HepG2 (cell line): ENCODE measurements around the gene ABT1. TPM values are rescaled to one million over a fixed set of nuclear protein-coding genes. Genes with fewer than 3 reads are reported as not detected.
A peak's percentile ranks its signal among the peaks of the same experiment; 100 is the strongest.

Experiments
- ATAC-seq: fragments of 200-7000 bp; cut with Tn5 transposase; 3 replicates; pipeline ENCODE4 v1.9.1; 2020; ENCODE audit warnings: mild to moderate bottlenecking, moderate library complexity
- BruUV-seq: library from RNA; stranded (reverse); fragments of 400-500 nt; replicated peaks from 2 replicates; lab custom pipeline; 2021; lab: Mats Ljungman, UMichigan
- CTCF ChIA-PET: fragments of 300-600 bp; formaldehyde crosslinking; extraction: SDS; loops from one replicate; lab custom pipeline; 2021; ENCODE audit warnings: low total read pairs, inconsistent platforms, low intra/inter-chr PET ratio; lab: Yijun Ruan, JAX
- POLR2A ChIA-PET: fragments of 350-600 bp; sonication (Branson Sonifier 250); formaldehyde crosslinking; loops from one replicate; lab custom pipeline; 2020; ENCODE audit warnings: antibody characterized with exemption, inconsistent platforms; lab: Yijun Ruan, JAX
- DNase-seq: peaks from one replicate; pipeline ENCODE4 v3.0.0-alpha.2; 2015; ENCODE audit warnings: low spot score
- FAIRE-seq: peaks from 3 replicates; lab custom pipeline; 2011; peaks lifted over from hg19 to GRCh38; lab: Jason Lieb, UNC
- H2AFZ ChIP-seq: one replicate; pipeline ENCODE4 v1.6.1; 2011; ENCODE audit warnings: low read length, inconsistent platforms
- H3K27ac ChIP-seq: fragments of 300-600 bp; 3 replicates; pipeline ENCODE4 v1.8.0; 2011; ENCODE audit warnings: mixed run types, mild to moderate bottlenecking, mixed read lengths, low read length, inconsistent platforms; ENCODE audit not compliant: insufficient read depth; ENCODE audit errors: extremely low read length
- H3K27me3 ChIP-seq, 2 experiments: fragments of 200-600 bp in 1 of 2; 2 replicates in 1 of 2; 3 replicates in 1 of 2; pipeline versions ENCODE4 v1.6.0 to v1.8.0; 2011; ENCODE audit warnings: low read length in 2 of 2, mild to moderate bottlenecking in 2 of 2, moderate library complexity in 2 of 2, inconsistent platforms in 1 of 2; ENCODE audit not compliant: insufficient read depth in 2 of 2, control insufficient read depth in 1 of 2
- H3K36me3 ChIP-seq, 2 experiments: fragments of 200-600 bp in 1 of 2; replicated peaks in 1 of 2; 2 replicates in 1 of 2; 3 replicates in 1 of 2; pipeline versions ENCODE4 v1.5.1 to v1.8.0; 2011; ENCODE audit warnings: low read length in 2 of 2, inconsistent platforms in 1 of 2; ENCODE audit not compliant: insufficient read depth in 2 of 2, control insufficient read depth in 1 of 2
- H3K4me1 ChIP-seq: 2 replicates; pipeline ENCODE4 v1.5.1; 2012; ENCODE audit warnings: low read length, inconsistent platforms; ENCODE audit not compliant: insufficient read depth
- H3K4me2 ChIP-seq: 2 replicates; pipeline ENCODE4 v1.6.0; 2011; ENCODE audit warnings: low read depth, low read length, inconsistent platforms
- H3K4me3 ChIP-seq, 3 experiments: fragments of 200-600 bp in 1 of 3; sonication (generic), shearing (Covaris generic) in 1 of 3; replicated peaks in 1 of 3; 2 replicates each; pipeline ENCODE4 v1.5.1; 2011 to 2016; ENCODE audit warnings: low read length in 3 of 3, inconsistent platforms in 2 of 3, low read depth in 2 of 3, mild to moderate bottlenecking in 2 of 3, control low read depth in 1 of 3, mixed read lengths in 1 of 3; ENCODE audit not compliant: insufficient read depth in 1 of 3
- H3K79me2 ChIP-seq: one replicate; pipeline ENCODE4 v1.6.1; 2011; ENCODE audit warnings: low read length, inconsistent platforms; ENCODE audit not compliant: insufficient read depth
- H3K9ac ChIP-seq: 2 replicates; pipeline ENCODE4 v1.6.0; 2011; ENCODE audit warnings: mild to moderate bottlenecking, low read depth, low read length, inconsistent platforms; ENCODE audit not compliant: insufficient read depth
- H3K9me3 ChIP-seq: 2 replicates; pipeline ENCODE4 v1.5.1; 2012; ENCODE audit warnings: mild to moderate bottlenecking, low read length
- H4K20me1 ChIP-seq: 2 replicates; pipeline ENCODE4 v1.6.0; 2011; ENCODE audit warnings: inconsistent platforms, mild to moderate bottlenecking, low read length, moderate library complexity; ENCODE audit not compliant: insufficient read depth
- CBX1 ChIP-seq: IDR thresholded peaks from one replicate; pipeline ENCODE4 v1.6.1; 2016; ENCODE audit warnings: antibody characterized with exemption, low read depth
- HOXA5 ChIP-seq: sonication (generic); formaldehyde crosslinking; IDR thresholded peaks from 2 replicates; pipeline ENCODE4 v1.4.0; 2020; ENCODE audit warnings: missing genetic modification reagents
- MAX ChIP-seq: IDR thresholded peaks from 2 replicates; pipeline ENCODE4 v1.6.1; 2012; ENCODE audit warnings: inconsistent platforms
- MAZ ChIP-seq, 2 experiments: sonication (generic) in 1 of 2; formaldehyde crosslinking in 1 of 2; IDR thresholded peaks; 2 replicates each; pipeline versions ENCODE4 v1.5.0 to v1.6.1; 2012 to 2020; ENCODE audit warnings: low read depth in 2 of 2, mild to moderate bottlenecking in 2 of 2, borderline replicate concordance in 1 of 2, improper control_type of control experiment in 1 of 2, low read length in 1 of 2, missing genetic modification reagents in 1 of 2, moderate library complexity in 1 of 2
- MBD4 ChIP-seq: IDR thresholded peaks from 2 replicates; pipeline ENCODE4 v1.6.1; 2012; ENCODE audit warnings: low read length, inconsistent platforms, borderline replicate concordance
- MED13 ChIP-seq: sonication (generic); formaldehyde crosslinking; IDR thresholded peaks from 2 replicates; pipeline ENCODE4 v1.5.0; 2020; ENCODE audit warnings: missing genetic modification reagents
- NBN ChIP-seq: fragments of 450-650 bp; conservative IDR thresholded peaks from 2 replicates; pipeline ENCODE4 v1.6.1; 2017
- NR2F1 ChIP-seq, 2 experiments: fragments of 450-650 bp in 1 of 2; formaldehyde crosslinking in 1 of 2; IDR thresholded peaks; 2 replicates each; pipeline versions ENCODE4 v1.5.0 to v1.6.1; 2016 to 2020; ENCODE audit warnings: mild to moderate bottlenecking in 1 of 2, missing compliant biosample characterization in 1 of 2, missing genetic modification reagents in 1 of 2, moderate library complexity in 1 of 2
- TAF15 ChIP-seq: fragments of 200-400 bp; formaldehyde crosslinking; IDR thresholded peaks from one replicate; pipeline ENCODE4 v1.6.1; 2018; ENCODE audit warnings: mild to moderate bottlenecking, low read depth, low read length; ENCODE audit not compliant: poor library complexity, severe bottlenecking
- TEF ChIP-seq: sonication (generic); formaldehyde crosslinking; IDR thresholded peaks from 2 replicates; pipeline ENCODE4 v1.5.0; 2020; ENCODE audit warnings: missing genetic modification reagents
- ZFX ChIP-seq: sonication (generic); formaldehyde crosslinking; IDR thresholded peaks from 2 replicates; pipeline ENCODE4 v1.4.0; 2020; ENCODE audit warnings: mild to moderate bottlenecking, low read depth, missing genetic modification reagents, moderate library complexity
- ZNF142 ChIP-seq: sonication (generic); formaldehyde crosslinking; IDR thresholded peaks from 2 replicates; pipeline ENCODE4 v1.4.0; 2020; ENCODE audit warnings: missing genetic modification reagents
- ZNF230 ChIP-seq: sonication (generic); formaldehyde crosslinking; IDR thresholded peaks from 2 replicates; pipeline ENCODE4 v1.4.0; 2020; ENCODE audit warnings: mild to moderate bottlenecking, missing genetic modification reagents
- ZNF232 ChIP-seq: sonication (generic); formaldehyde crosslinking; IDR thresholded peaks from 2 replicates; pipeline ENCODE4 v1.4.0; 2020; ENCODE audit warnings: missing genetic modification reagents, borderline replicate concordance
- ZNF317 ChIP-seq: sonication (generic); formaldehyde crosslinking; IDR thresholded peaks from 2 replicates; pipeline ENCODE4 v1.5.0; 2020; ENCODE audit warnings: mild to moderate bottlenecking, missing genetic modification reagents
- ZNF441 ChIP-seq: sonication (generic); formaldehyde crosslinking; IDR thresholded peaks from 2 replicates; pipeline ENCODE4 v1.7.0; 2021; ENCODE audit warnings: missing genetic modification reagents, borderline replicate concordance
- ZNF468 ChIP-seq: sonication (generic); formaldehyde crosslinking; IDR thresholded peaks from 2 replicates; pipeline ENCODE4 v1.8.0; 2022; ENCODE audit warnings: mild to moderate bottlenecking, moderate library complexity, missing genetic modification reagents
- ZNF792 ChIP-seq: IDR thresholded peaks from 2 replicates; pipeline ENCODE4 v1.6.1; 2016
- WGBS: methylation state at CpG from one replicate; pipeline ENCODE4 v1.1.6; 2017; ENCODE audit warnings: low lambda C conversion rate; 5-methylcytosine and 5-hydroxymethylcytosine counted together
- in situ Hi-C: cut with HindIII; loops from 2 replicates; pipeline ENCODE4 v1.10.0; 2017; ENCODE audit warnings: low pct_unique_long_range_greater_than_20kb; ENCODE audit not compliant: extremely low pct_ligation_motif_present
- intact Hi-C: fragments of 100-400 bp; cut with micrococcal nuclease; formaldehyde crosslinking; loops from one replicate; pipeline ENCODE4 v1.10.0; 2022; ENCODE audit not compliant: unreplicated experiment
- polyA plus RNA-seq, 8 experiments: library from polyadenylated mRNA; depleted of rRNA in 3 of 8; stranded (reverse) in 7 of 8; unstranded in 1 of 8; fragments of >200 nt; fragmentation: Illumina TruSeq in 4 of 8; extraction: Trizol in 4 of 8; gene quantifications; 2 replicates each; pipeline versions ENCODE4 v1.2.1 to v1.2.3, GENCODE V29; 2011 to 2016; ENCODE audit warnings: low read depth in 4 of 8, missing spikeins in 1 of 8, mixed read lengths in 1 of 8; ENCODE audit not compliant: insufficient read depth in 1 of 8
- total RNA-seq, 5 experiments: library from RNA; depleted of rRNA; stranded (reverse); fragments of >200 nt; fragmentation: Illumina TruSeq; extraction: Trizol; gene quantifications; 2 replicates each; pipeline ENCODE4 v1.2.3, GENCODE V29; 2016; ENCODE audit warnings: low read depth in 1 of 5

The ABT1 gene
- total and polyA plus RNA-seq, 2 of the 13 experiments (the other 11 are each of a cell fraction or from before 2014, with no cell fraction given) = 38.4 TPM

GRCh38 chr6:26597389-26597766 lies 625 bp downstream of the ABT1 start:
- H3K4me3 ChIP-seq = peak overlapping the region; percentile 87 to 100 (median 88)
- ATAC-seq = no peak
- POLR2A ChIA-PET = no interaction called here
- no peaks in the 10 kb centered on the region for H3K9me3 ChIP-seq
- BruUV-seq = no TSS peak
- in situ Hi-C loops = no loop called here
- FAIRE-seq = no peak
- H3K79me2 ChIP-seq = peaks cover 15% of the 10 kb centered on the region
- DNase-seq = no peak
- H3K27me3 ChIP-seq = no peaks in the 10 kb centered on the region; a peak in 1 of 5 replicates
- 10% methylated on average over 10 of the region's 10 CpGs for WGBS
- H4K20me1 ChIP-seq = no peaks in the 10 kb centered on the region
- H3K9ac ChIP-seq = peak overlapping the region; percentile 96
- no peak for TF ChIP-seq MED13 (CRISPR knock-in tag)
- TF ChIP-seq ZFX (CRISPR knock-in tag) = no peak
- TF ChIP-seq NR2F1 (CRISPR knock-in tag; IDR thresholded peaks at IDR 0.05) = no peak
- TF ChIP-seq TAF15 = no peak
- TF ChIP-seq ZNF468 (CRISPR knock-in tag) = no peak
- no peak for TF ChIP-seq MBD4
- TF ChIP-seq ZNF232 (CRISPR knock-in tag) = no peak
- no peak for TF ChIP-seq MAZ (IDR thresholded peaks at IDR 0.05; ENCODE audit: borderline replicate concordance, low read depth, low read length)
- TF ChIP-seq MAZ (CRISPR knock-in tag; IDR thresholded peaks at IDR 0.05; ENCODE audit: low read depth) = no peak
- no peak for TF ChIP-seq ZNF317 (CRISPR knock-in tag)
- TF ChIP-seq ZNF230 (CRISPR knock-in tag) = 0 out of 2 replicates have a peak, but pooled peaks have one; percentile 0
- TF ChIP-seq HOXA5 (CRISPR knock-in tag) = no peak
- TF ChIP-seq MAX = no peak
- TF ChIP-seq ZNF142 = 0 out of 2 replicates have a peak, but pooled peaks have one; percentile 3
- no peak for TF ChIP-seq TEF (CRISPR knock-in tag)
- TF ChIP-seq NBN = no peak
- no peak for TF ChIP-seq CBX1
- no peak for TF ChIP-seq ZNF792
- no peak for TF ChIP-seq ZNF441 (CRISPR knock-in tag)
- no peak overlapping the region for H2AFZ ChIP-seq
- intact Hi-C loops = loop anchor here (2.0 kb wide), 1 partner anchor 47 kb away; no protein-coding TSS in a partner anchor
- H3K4me1 ChIP-seq = peaks cover 31% of the 10 kb centered on the region
- CTCF ChIA-PET = interaction anchor here (2.4 kb wide), 1 partner anchor 25 kb away, joined by 27 read pairs; no protein-coding TSS in a partner anchor
- H3K27ac ChIP-seq = peak overlapping the region; percentile 80
- peak overlapping the region; percentile 95 for H3K4me2 ChIP-seq
- H3K36me3 ChIP-seq = peaks cover 4 to 19% of the 10 kb centered on the region in 2 experiments
